H1 (cell line): ENCODE measurements around the gene YWHAG. TPM values are rescaled to one million over a fixed set of nuclear protein-coding genes. Genes with fewer than 3 reads are reported as not detected.

ENCODE experiments used
- CTCF ChIA-PET: fragments of 300-600 bp; sonication (Branson Sonifier 250); formaldehyde crosslinking; loops from one replicate; lab custom pipeline; 2021; ENCODE audit not compliant: partially characterized antibody; lab: Charles Lee
- POLR2A ChIA-PET: fragments of 300-600 bp; sonication (Branson Sonifier 250); formaldehyde crosslinking; loops from one replicate; lab custom pipeline; 2021; ENCODE audit warnings: inconsistent platforms; ENCODE audit not compliant: partially characterized antibody; lab: Charles Lee
- DNase-seq, 2 experiments: peaks; one replicate each; pipeline versions ENCODE4 v3.0.0 to v3.0.0-alpha.2; 2010 to 2022; ENCODE audit warnings: low spot score in 2 of 2, low read depth in 1 of 2, mixed read lengths in 1 of 2
- FAIRE-seq: peaks from 2 replicates; lab custom pipeline; 2011; peaks lifted over from hg19 to GRCh38; lab: Jason Lieb, UNC
- H2AFZ ChIP-seq: 2 replicates; pipeline ENCODE4 v1.8.1; 2012; ENCODE audit warnings: low read length, inconsistent platforms
- H2AK5ac ChIP-seq: 2 replicates; pipeline ENCODE4 v1.6.1; 2013; ENCODE audit warnings: low read depth, low read length
- H2BK120ac ChIP-seq: replicated peaks from 2 replicates; pipeline ENCODE3; 2013; ENCODE audit warnings: low read depth, low read length, inconsistent platforms
- H2BK12ac ChIP-seq: 2 replicates; pipeline ENCODE4 v1.6.1; 2013; ENCODE audit warnings: low read depth, low read length
- H2BK15ac ChIP-seq: 2 replicates; pipeline ENCODE4 v1.6.1; 2013; ENCODE audit warnings: low read length
- H2BK20ac ChIP-seq: 2 replicates; pipeline ENCODE4 v1.6.1; 2013; ENCODE audit warnings: low read length
- H2BK5ac ChIP-seq: 2 replicates; pipeline ENCODE4 v1.6.1; 2013; ENCODE audit warnings: low read depth, low read length
- H3K14ac ChIP-seq: 2 replicates; pipeline ENCODE4 v1.6.1; 2013; ENCODE audit warnings: inconsistent platforms; ENCODE audit not compliant: insufficient read length
- H3K18ac ChIP-seq: 2 replicates; pipeline ENCODE4 v1.6.1; 2013; ENCODE audit warnings: low read length; ENCODE audit errors: extremely low read depth
- H3K23ac ChIP-seq: 2 replicates; pipeline ENCODE4 v1.6.1; 2013; ENCODE audit warnings: inconsistent platforms; ENCODE audit not compliant: insufficient read length
- H3K23me2 ChIP-seq: 2 replicates; pipeline ENCODE4 v1.6.1; 2013; ENCODE audit warnings: low read depth, low read length
- H3K27ac ChIP-seq: 2 replicates; pipeline ENCODE4 v1.6.1; 2011; ENCODE audit warnings: low read depth, low read length, inconsistent platforms
- H3K27me3 ChIP-seq, 4 experiments: replicated peaks in 1 of 4; 1 replicate in 1 of 4; 2 replicates in 3 of 4; pipeline versions ENCODE4 v1.6.1 to v1.8.1; 2011 to 2013; ENCODE audit warnings: low read length in 3 of 4, mild to moderate bottlenecking in 3 of 4, inconsistent platforms in 2 of 4, mixed read lengths in 2 of 4, moderate library complexity in 1 of 4; ENCODE audit not compliant: control insufficient read depth in 3 of 4, insufficient read depth in 3 of 4; ENCODE audit errors: extremely low read depth in 1 of 4
- H3K36me3 ChIP-seq, 4 experiments: 2 replicates each; pipeline versions ENCODE4 v1.6.1 to v1.8.1; 2011 to 2013; ENCODE audit warnings: mild to moderate bottlenecking in 4 of 4, low read length in 3 of 4, moderate library complexity in 2 of 4, control low read depth in 1 of 4, inconsistent platforms in 1 of 4; ENCODE audit not compliant: insufficient read depth in 4 of 4, control insufficient read depth in 2 of 4
- H3K4ac ChIP-seq: replicated peaks from 2 replicates; pipeline ENCODE3; 2013; ENCODE audit warnings: low read length, low read depth, mixed read lengths, inconsistent platforms; ENCODE audit not compliant: insufficient read length
- H3K4me1 ChIP-seq, 4 experiments: replicated peaks in 1 of 4; 1 replicate in 1 of 4; 2 replicates in 3 of 4; pipeline versions ENCODE4 v1.6.1 to v1.8.1; 2011 to 2013; ENCODE audit warnings: low read length in 3 of 4, inconsistent platforms in 2 of 4, mixed read lengths in 1 of 4; ENCODE audit not compliant: insufficient read depth in 4 of 4, control insufficient read depth in 3 of 4
- H3K4me2 ChIP-seq, 2 experiments: 2 replicates each; pipeline versions ENCODE4 v1.6.1 to v1.8.1; 2011 to 2013; ENCODE audit warnings: low read depth in 2 of 2, low read length in 2 of 2, control low read depth in 1 of 2, inconsistent platforms in 1 of 2, mild to moderate bottlenecking in 1 of 2; ENCODE audit not compliant: insufficient read depth in 1 of 2
- H3K4me3 ChIP-seq, 4 experiments: fragments of 200-600, 300-600 bp in 1 of 4; sonication (generic), shearing (Covaris generic), sonication (Bioruptor Twin) in 1 of 4; 2 replicates each; pipeline versions ENCODE4 v1.5.1 to v1.8.1; 2011 to 2016; ENCODE audit warnings: low read length in 4 of 4, low read depth in 3 of 4, control low read depth in 2 of 4, inconsistent platforms in 2 of 4, mild to moderate bottlenecking in 2 of 4, mixed read lengths in 1 of 4, moderate library complexity in 1 of 4; ENCODE audit not compliant: insufficient read depth in 2 of 4; ENCODE audit errors: extremely low read depth in 1 of 4
- H3K56ac ChIP-seq: replicated peaks from 2 replicates; pipeline ENCODE3; 2013; ENCODE audit warnings: low read depth, mild to moderate bottlenecking, mixed read lengths, low read length, inconsistent platforms; ENCODE audit not compliant: insufficient read length
- H3K79me1 ChIP-seq: 2 replicates; pipeline ENCODE4 v1.6.1; 2013; ENCODE audit warnings: low read depth, low read length, control low read depth
- H3K79me2 ChIP-seq, 2 experiments: 2 replicates each; pipeline versions ENCODE4 v1.6.1 to v1.8.1; 2012 to 2013; ENCODE audit warnings: low read length in 2 of 2, mild to moderate bottlenecking in 2 of 2, inconsistent platforms in 1 of 2; ENCODE audit not compliant: insufficient read depth in 2 of 2, control insufficient read depth in 1 of 2
- H3K9ac ChIP-seq, 4 experiments: replicated peaks in 1 of 4; 1 replicate in 1 of 4; 2 replicates in 3 of 4; pipeline versions ENCODE4 v1.6.1 to v1.8.1; 2011 to 2013; ENCODE audit warnings: low read depth in 3 of 4, low read length in 3 of 4, control low read depth in 2 of 4, mild to moderate bottlenecking in 2 of 4, moderate library complexity in 2 of 4, inconsistent platforms in 1 of 4; ENCODE audit errors: extremely low read depth in 1 of 4
- H3K9me3 ChIP-seq, 2 experiments: 2 replicates each; pipeline versions ENCODE4 v1.6.1 to v1.8.1; 2012 to 2013; ENCODE audit warnings: mild to moderate bottlenecking in 2 of 2, moderate library complexity in 2 of 2, control low read depth in 1 of 2, inconsistent platforms in 1 of 2, low read depth in 1 of 2, low read length in 1 of 2, mixed read lengths in 1 of 2; ENCODE audit not compliant: insufficient read depth in 2 of 2
- H4K20me1 ChIP-seq, 2 experiments: replicated peaks in 1 of 2; 2 replicates each; pipeline versions ENCODE3 to v1.8.1; 2011 to 2013; ENCODE audit warnings: inconsistent platforms in 2 of 2, low read length in 2 of 2, mild to moderate bottlenecking in 1 of 2; ENCODE audit not compliant: insufficient read depth in 2 of 2, control insufficient read depth in 1 of 2
- H4K5ac ChIP-seq: 2 replicates; pipeline ENCODE4 v1.6.1; 2013; ENCODE audit warnings: low read length, low read depth, mixed read lengths, inconsistent platforms; ENCODE audit not compliant: insufficient read length
- H4K8ac ChIP-seq: 2 replicates; pipeline ENCODE4 v1.8.0; 2013; ENCODE audit warnings: mild to moderate bottlenecking, moderate library complexity, low read length, inconsistent platforms; ENCODE audit not compliant: insufficient read depth; ENCODE audit errors: extremely low read depth
- H4K91ac ChIP-seq: replicated peaks from 2 replicates; pipeline ENCODE3; 2013; ENCODE audit warnings: low read length, mixed read lengths, inconsistent platforms; ENCODE audit not compliant: insufficient read length
- YY1 ChIP-seq: IDR thresholded peaks from 2 replicates; pipeline ENCODE4 v1.6.1; 2011; ENCODE audit warnings: low read depth, mild to moderate bottlenecking, low read length
- WGBS, 2 experiments: shearing (Covaris generic) in 1 of 2; methylation state at CpG; one replicate each; pipeline versions ENCODE4 v1.1.6 to v1.1.7; 2013 to 2015; ENCODE audit warnings: low lambda C conversion rate in 2 of 2, mixed read lengths in 2 of 2, inconsistent platforms in 1 of 2, low coverage in 1 of 2, missing lambda C conversion rate in 1 of 2; ENCODE audit not compliant: insufficient replicate concordance in 2 of 2, insufficient coverage in 1 of 2, insufficient read length in 1 of 2; ENCODE audit errors: extremely low coverage in 1 of 2, missing lambda C conversion rate in 1 of 2; 5-methylcytosine and 5-hydroxymethylcytosine counted together
- polyA plus RNA-seq, 7 experiments: library from polyadenylated mRNA; depleted of rRNA in 3 of 7; stranded (reverse) in 5 of 7; unstranded in 2 of 7; fragments of >200 nt in 5 of 7; fragments of 200-250 nt in 2 of 7; gene quantifications; 1 replicate in 5 of 7; 2 replicates in 1 of 7; 4 replicates in 1 of 7; pipeline versions ENCODE4 v1.2.1 to v1.2.3, GENCODE V29; 2011 to 2013; ENCODE audit warnings: missing spikeins in 2 of 7, mixed read lengths in 2 of 7
- total RNA-seq: library from RNA; stranded (reverse); fragmentation: NEBNext Ultra II Directional; extraction: Animal tissue kit (Norgen Biotek cat#: 25700); gene quantifications from 2 replicates; pipeline ENCODE4 v1.2.1, GENCODE V29; 2021

Gene YWHAG
- total and polyA plus RNA-seq, 2 of the 8 experiments (the other 6 are each of a cell fraction or from before 2014, with no cell fraction given): 57.2 to 241 TPM

GRCh38 chr7:76293407-76293901 is 65.3 kb downstream of the YWHAG start:
- peak overlapping the region; percentile 66 for H3K4ac ChIP-seq
- H3K79me2 ChIP-seq: no peaks in the 10 kb centered on the region
- H2BK20ac ChIP-seq: no peak overlapping the region
- H3K4me2 ChIP-seq: no peak overlapping the region
- FAIRE-seq (no peak), DNase-seq (no peak)
- H4K91ac ChIP-seq: peak overlapping the region; percentile 80
- no peaks in the 10 kb centered on the region for H3K79me1 ChIP-seq
- no peak overlapping the region for H3K4me3 ChIP-seq
- H2AFZ ChIP-seq: no peak overlapping the region
- H4K20me1 ChIP-seq: no peaks in the 10 kb centered on the region
- no peak overlapping the region for H3K9ac ChIP-seq
- no peak overlapping the region for H3K27ac ChIP-seq
- ChIA-PET CTCF (interaction anchor here (0.8 to 19.4 kb wide), 3 partner anchors 11 to 30 kb away, joined by 4 to 426 read pairs (median 8); partner anchors contain the start of gene HSPB1), POLR2A (interaction anchor here (0.9 to 1.7 kb wide), 5 partner anchors 10 to 220 kb away, joined by 3 to 4 read pairs (median 3); no protein-coding TSS in a partner anchor)
- no peaks in the 10 kb centered on the region for H3K27me3 ChIP-seq
- no peak overlapping the region for H3K18ac ChIP-seq
- H3K56ac ChIP-seq: no peak overlapping the region
- H2BK12ac ChIP-seq: no peak overlapping the region
- no peak overlapping the region for H2AK5ac ChIP-seq
- H4K5ac ChIP-seq: no peak overlapping the region
- no peaks in the 10 kb centered on the region for H3K9me3 ChIP-seq
- 91% methylated on average over 8 of the region's 8 CpGs; no CpG with 5 or more reads in 1 of the 2 experiments for WGBS, 2 experiments
- H2BK5ac ChIP-seq: no peak overlapping the region
- no peak overlapping the region for H3K14ac ChIP-seq
- no peaks in the 10 kb centered on the region; the same call in 1 of the 2 replicates for H3K23me2 ChIP-seq
- H3K4me1 ChIP-seq: peaks cover 0 to 18% (median 11%) of the 10 kb centered on the region in 4 experiments; a peak in 6 of 7 replicates
- H2BK15ac ChIP-seq: peak overlapping the region; percentile 88; the same call in 1 of the 2 replicates
- H3K36me3 ChIP-seq: no peaks in the 10 kb centered on the region
- no peak overlapping the region for H4K8ac ChIP-seq
- no peak overlapping the region for H3K23ac ChIP-seq
- H2BK120ac ChIP-seq: no peak overlapping the region
- no peak for TF ChIP-seq YY1
